Measurements from ENCODE around the gene TBCD. TPM values are rescaled to one million over a fixed set of nuclear protein-coding genes. Genes with fewer than 3 reads are reported as not detected.

The TBCD gene
- total RNA-seq, 1 experiment from 2014 or later: 94.6 TPM

DNA sequence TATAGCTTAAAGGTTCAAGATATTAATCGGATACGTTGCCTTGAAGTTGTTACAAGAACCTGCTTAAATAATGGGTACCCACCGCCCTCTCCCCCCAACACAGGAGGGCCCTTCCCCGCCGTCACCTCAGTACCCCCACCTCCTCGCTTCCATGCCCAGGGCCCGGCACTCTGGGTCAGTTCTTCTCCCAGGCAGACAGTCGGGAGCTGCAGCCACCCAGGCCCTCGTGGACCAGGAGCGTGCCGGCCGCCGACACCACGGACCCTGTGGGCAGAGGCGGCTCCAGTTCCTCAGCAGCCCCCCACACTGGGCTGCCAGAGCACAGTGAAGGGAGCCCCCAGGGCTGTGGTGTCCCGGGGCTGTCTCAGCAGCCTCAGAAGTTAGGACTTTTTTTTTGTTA is 168.8 kb downstream of the TBCD start:
- DNase-seq: no peak
- peaks cover 6% of the 10 kb centered on the region for H3K4me1 ChIP-seq
- Mint-ChIP-seq H3K9me3 (ENCODE audit: unreplicated experiment) (no peaks in the 10 kb centered on the region), H3K4me3 (ENCODE audit: unreplicated experiment) (no peak overlapping the region), H3K36me3 (ENCODE audit: insufficient read depth, unreplicated experiment) (peaks cover 18% of the 10 kb centered on the region), H3K27ac (ENCODE audit: unreplicated experiment) (no peak overlapping the region), H3K4me1 (ENCODE audit: low read depth, unreplicated experiment) (no peaks in the 10 kb centered on the region), H3K27me3 (ENCODE audit: insufficient read depth, unreplicated experiment) (no peaks in the 10 kb centered on the region)
- H3K4me3 ChIP-seq (ENCODE audit: low read depth, low read length): no peak overlapping the region
- peaks cover 1% of the 10 kb centered on the region; the same call in 1 of the 2 replicates for H3K36me3 ChIP-seq (ENCODE audit: control insufficient read depth, insufficient read depth, low read length)
- BruUV-seq (replicated peaks): no TSS peak
- no peaks in the 10 kb centered on the region for H3K27me3 ChIP-seq (replicated peaks; ENCODE audit: control insufficient read depth, insufficient read depth, low read length)
- ChIA-PET POLR2A (no interaction called here), CTCF (no interaction called here)
- H3K9me3 ChIP-seq: no peaks in the 10 kb centered on the region
- TF ChIP-seq, protein P1, sequence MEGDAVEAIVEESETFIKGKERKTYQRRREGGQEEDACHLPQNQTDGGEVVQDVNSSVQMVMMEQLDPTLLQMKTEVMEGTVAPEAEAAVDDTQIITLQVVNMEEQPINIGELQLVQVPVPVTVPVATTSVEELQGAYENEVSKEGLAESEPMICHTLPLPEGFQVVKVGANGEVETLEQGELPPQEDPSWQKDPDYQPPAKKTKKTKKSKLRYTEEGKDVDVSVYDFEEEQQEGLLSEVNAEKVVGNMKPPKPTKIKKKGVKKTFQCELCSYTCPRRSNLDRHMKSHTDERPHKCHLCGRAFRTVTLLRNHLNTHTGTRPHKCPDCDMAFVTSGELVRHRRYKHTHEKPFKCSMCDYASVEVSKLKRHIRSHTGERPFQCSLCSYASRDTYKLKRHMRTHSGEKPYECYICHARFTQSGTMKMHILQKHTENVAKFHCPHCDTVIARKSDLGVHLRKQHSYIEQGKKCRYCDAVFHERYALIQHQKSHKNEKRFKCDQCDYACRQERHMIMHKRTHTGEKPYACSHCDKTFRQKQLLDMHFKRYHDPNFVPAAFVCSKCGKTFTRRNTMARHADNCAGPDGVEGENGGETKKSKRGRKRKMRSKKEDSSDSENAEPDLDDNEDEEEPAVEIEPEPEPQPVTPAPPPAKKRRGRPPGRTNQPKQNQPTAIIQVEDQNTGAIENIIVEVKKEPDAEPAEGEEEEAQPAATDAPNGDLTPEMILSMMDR (IDR thresholded peaks at IDR 0.05; ENCODE audit: insufficient read depth in 1 of 2, low read depth in 1 of 2, low read length in 1 of 2, severe bottlenecking in 1 of 2, unreplicated experiment in 1 of 2): no peak
- intact Hi-C loops (cut with micrococcal nuclease; ENCODE audit: unreplicated experiment): no loop called here

DNA sequence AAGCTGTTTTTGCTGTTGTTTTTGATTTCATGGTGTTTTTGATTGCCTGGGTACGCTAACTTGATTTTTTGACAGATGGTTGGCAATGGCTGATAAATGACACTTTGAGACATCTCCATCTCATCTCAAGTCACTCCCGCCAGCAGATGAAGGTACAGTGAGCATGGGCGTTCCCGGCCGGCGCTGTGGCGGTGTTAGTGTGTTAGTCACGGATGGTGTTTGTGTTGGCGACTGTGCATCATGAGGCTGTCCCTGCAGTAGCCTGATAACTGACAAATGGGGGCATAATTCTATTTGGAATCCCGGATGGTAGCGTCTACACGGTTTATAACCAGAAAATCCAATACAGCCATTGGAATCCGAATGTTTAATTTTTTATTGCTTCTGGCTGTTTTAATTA is 169.6 kb downstream of the TBCD start:
- no peak for DNase-seq
- peaks cover 21% of the 10 kb centered on the region for H3K36me3 Mint-ChIP-seq (ENCODE audit: insufficient read depth, unreplicated experiment)

GRCh38 chr17:82922646-82923045 is 170.8 kb downstream of the TBCD start:
- Histone ChIP-seq H3K27me3 (replicated peaks; ENCODE audit: control insufficient read depth, insufficient read depth, low read length) (no peaks in the 10 kb centered on the region), H3K9me3 (no peaks in the 10 kb centered on the region), H3K36me3 (ENCODE audit: control insufficient read depth, insufficient read depth, low read length) (peaks cover 2% of the 10 kb centered on the region; the same call in 1 of the 2 replicates), H3K4me3 (ENCODE audit: low read depth, low read length) (no peak overlapping the region), H3K4me1 (peaks cover 6% of the 10 kb centered on the region)
- BruUV-seq (replicated peaks): no TSS peak
- TF ChIP-seq, protein P1 (IDR thresholded peaks at IDR 0.05; ENCODE audit: insufficient read depth in 1 of 2, low read depth in 1 of 2, low read length in 1 of 2, severe bottlenecking in 1 of 2, unreplicated experiment in 1 of 2): no peak
- H3K4me1 Mint-ChIP-seq (ENCODE audit: low read depth, unreplicated experiment): no peaks in the 10 kb centered on the region
- peak overlapping the region; percentile 55 for H3K27ac Mint-ChIP-seq (ENCODE audit: unreplicated experiment)
- no peak overlapping the region for H3K4me3 Mint-ChIP-seq (ENCODE audit: unreplicated experiment)
- H3K27me3 Mint-ChIP-seq (ENCODE audit: insufficient read depth, unreplicated experiment): no peaks in the 10 kb centered on the region
- POLR2A ChIA-PET: no interaction called here
- DNase-seq: no peak
- intact Hi-C loops (cut with micrococcal nuclease; ENCODE audit: unreplicated experiment): no loop called here
- H3K9me3 Mint-ChIP-seq (ENCODE audit: unreplicated experiment): no peaks in the 10 kb centered on the region
- peaks cover 27% of the 10 kb centered on the region for H3K36me3 Mint-ChIP-seq (ENCODE audit: insufficient read depth, unreplicated experiment)
- CTCF ChIA-PET: no interaction called here

More for the DNA sequence above, 169.6 kb downstream of the TBCD start:
- peaks cover 6% of the 10 kb centered on the region for H3K4me1 ChIP-seq
- no peaks in the 10 kb centered on the region for H3K27me3 ChIP-seq (replicated peaks; ENCODE audit: control insufficient read depth, insufficient read depth, low read length)
- no peak overlapping the region for H3K4me3 Mint-ChIP-seq (ENCODE audit: unreplicated experiment)
- H3K9me3 ChIP-seq: no peaks in the 10 kb centered on the region
- H3K27me3 Mint-ChIP-seq (ENCODE audit: insufficient read depth, unreplicated experiment): no peaks in the 10 kb centered on the region
- H3K36me3 ChIP-seq (ENCODE audit: control insufficient read depth, insufficient read depth, low read length): peaks cover 1% of the 10 kb centered on the region; the same call in 1 of the 2 replicates
- ChIA-PET POLR2A (no interaction called here), CTCF (no interaction called here)
- no TSS peak for BruUV-seq (replicated peaks)
- H3K27ac Mint-ChIP-seq (ENCODE audit: unreplicated experiment): no peak overlapping the region
- no peak overlapping the region for H3K4me3 ChIP-seq (ENCODE audit: low read depth, low read length)
- intact Hi-C loops (cut with micrococcal nuclease; ENCODE audit: unreplicated experiment): no loop called here
- H3K9me3 Mint-ChIP-seq (ENCODE audit: unreplicated experiment): no peaks in the 10 kb centered on the region
- TF ChIP-seq, protein P1 (IDR thresholded peaks at IDR 0.05; ENCODE audit: insufficient read depth in 1 of 2, low read depth in 1 of 2, low read length in 1 of 2, severe bottlenecking in 1 of 2, unreplicated experiment in 1 of 2): no peak
- no peaks in the 10 kb centered on the region for H3K4me1 Mint-ChIP-seq (ENCODE audit: low read depth, unreplicated experiment)

Data from Caco-2 (cell line).